PC-3 (cell line): ENCODE measurements around the gene FEN1. TPM values are rescaled to one million over a fixed set of nuclear protein-coding genes. Genes with fewer than 3 reads are reported as not detected.

Source experiments
- ATAC-seq: fragments of 200-7000 bp; cut with Tn5 transposase; 2 replicates; pipeline ENCODE4 v1.9.1; 2020; ENCODE audit warnings: mild to moderate bottlenecking, moderate library complexity
- BruUV-seq: library from RNA; stranded (reverse); fragments of 400-500 nt; replicated peaks from 2 replicates; lab custom pipeline; 2021; lab: Mats Ljungman, UMichigan
- CTCF ChIA-PET: fragments of 300-600 bp; sonication (Branson Sonifier 250); formaldehyde crosslinking; loops from one replicate; lab custom pipeline; 2022; ENCODE audit warnings: antibody characterized with exemption; lab: Charles Lee
- POLR2A ChIA-PET: fragments of 300-600 bp; sonication (Branson Sonifier 250); formaldehyde crosslinking; loops from one replicate; lab custom pipeline; 2022; ENCODE audit warnings: antibody characterized with exemption; ENCODE audit not compliant: unreplicated experiment; lab: Charles Lee
- DNase-seq: peaks from one replicate; pipeline ENCODE4 v3.0.0-alpha.2; 2015
- H2AFZ ChIP-seq: fragments of 300-600 bp; sonication (generic); 2 replicates; pipeline ENCODE4 v1.6.0; 2016; ENCODE audit warnings: antibody characterized with exemption, low read length
- H3F3A ChIP-seq: fragments of 300-600 bp; sonication (generic); one replicate; pipeline ENCODE4 v1.6.0; 2017; ENCODE audit warnings: antibody characterized with exemption, low read length, control low read depth, mild to moderate bottlenecking; ENCODE audit not compliant: unreplicated experiment
- H3K27ac ChIP-seq: fragments of 300-600 bp; sonication (generic); 2 replicates; pipeline ENCODE4 v1.5.1; 2016; ENCODE audit warnings: mild to moderate bottlenecking, low read length
- H3K27me3 ChIP-seq: fragments of 300-600 bp; sonication (generic); 2 replicates; pipeline ENCODE4 v1.6.1; 2016; ENCODE audit warnings: low read length, mixed read lengths
- H3K36me3 ChIP-seq: fragments of 300-600 bp; sonication (generic); 2 replicates; pipeline ENCODE4 v1.6.1; 2016; ENCODE audit warnings: low read depth, mixed run types, low read length, mixed read lengths
- H3K4me1 ChIP-seq: fragments of 300-600 bp; sonication (generic); 2 replicates; pipeline ENCODE4 v1.5.1; 2016; ENCODE audit warnings: low read length; ENCODE audit not compliant: insufficient read depth
- H3K4me2 ChIP-seq: fragments of 300-600 bp; sonication (generic); 2 replicates; pipeline ENCODE4 v1.6.0; 2016; ENCODE audit warnings: low read length
- H3K4me3 ChIP-seq: fragments of 300-600 bp; sonication (generic); 2 replicates; pipeline ENCODE4 v1.5.1; 2016; ENCODE audit warnings: mild to moderate bottlenecking, low read length, mixed read lengths
- H3K79me2 ChIP-seq: fragments of 300-600 bp; sonication (generic); 2 replicates; pipeline ENCODE4 v1.6.1; 2017; ENCODE audit warnings: low read length, mixed read lengths
- H3K9ac ChIP-seq: fragments of 300-600 bp; sonication (generic); 2 replicates; pipeline ENCODE4 v1.6.0; 2016; ENCODE audit warnings: mild to moderate bottlenecking, low read length
- H3K9me2 ChIP-seq: fragments of 300-600 bp; sonication (generic); replicated peaks from 2 replicates; pipeline ENCODE4 v1.6.1; 2016; ENCODE audit warnings: mixed run types, low read length, mixed read lengths
- H3K9me3 ChIP-seq: fragments of 300-600 bp; sonication (generic); 2 replicates; pipeline ENCODE4 v1.6.1; 2016; ENCODE audit warnings: low read length, mixed read lengths
- H4K20me1 ChIP-seq: fragments of 300-600 bp; sonication (generic); 2 replicates; pipeline ENCODE4 v1.6.1; 2016; ENCODE audit warnings: low read length, mixed read lengths
- CTCF ChIP-seq: fragments of 300-600 bp; sonication (generic); conservative IDR thresholded peaks from 2 replicates; pipeline ENCODE4 v1.5.1; 2017; ENCODE audit warnings: antibody characterized with exemption, low read depth, mild to moderate bottlenecking, low read length
- EZH2 ChIP-seq: fragments of 300-600 bp; sonication (generic); IDR thresholded peaks from one replicate; pipeline ENCODE4 v1.6.1; 2017; ENCODE audit warnings: antibody characterized with exemption, mild to moderate bottlenecking, low read length; ENCODE audit not compliant: unreplicated experiment
- EZH2phosphoT487 ChIP-seq: fragments of 300-600 bp; sonication (generic); IDR thresholded peaks from 2 replicates; pipeline ENCODE4 v1.6.1; 2018; ENCODE audit warnings: mild to moderate bottlenecking, antibody characterized with exemption, low read length, borderline replicate concordance
- intact Hi-C: fragments of 100-400 bp; cut with micrococcal nuclease; formaldehyde crosslinking; loops from 2 replicates; pipeline ENCODE4 v1.9.0; 2023
- total RNA-seq: library from RNA; depleted of rRNA; stranded (reverse); fragments of >200 nt; gene quantifications from 2 replicates; pipeline ENCODE4 v1.2.3, GENCODE V29; 2014

The FEN1 gene
- total RNA-seq, 1 experiment from 2014 or later = 132 TPM

- no peak overlapping the region for H3K4me2 ChIP-seq
- no peaks in the 10 kb centered on the region for H3K9me2 ChIP-seq
- peaks cover 39% of the 10 kb centered on the region; the same call in 1 of the 2 replicates for H4K20me1 ChIP-seq
- H3K9ac ChIP-seq = no peak overlapping the region
- H3K79me2 ChIP-seq = peaks cover 71% of the 10 kb centered on the region
- ChIA-PET POLR2A (no interaction called here), CTCF (no interaction called here)
- ATAC-seq (no peak), DNase-seq (no peak)
- no peak overlapping the region for H3K4me3 ChIP-seq
- no TSS peak for BruUV-seq
- H3F3A ChIP-seq = no peaks in the 10 kb centered on the region
- H3K27me3 ChIP-seq = no peaks in the 10 kb centered on the region
- no peak overlapping the region for H2AFZ ChIP-seq
- H3K9me3 ChIP-seq = no peaks in the 10 kb centered on the region
- H3K27ac ChIP-seq = no peak overlapping the region
- intact Hi-C loops = no loop called here
- peaks cover 14% of the 10 kb centered on the region for H3K4me1 ChIP-seq
- no peak for TF ChIP-seq CTCF
- TF ChIP-seq EZH2 = no peak
- no peak for TF ChIP-seq EZH2phosphoT487
- peaks cover 5% of the 10 kb centered on the region; the same call in 1 of the 2 replicates for H3K36me3 ChIP-seq
These were observed 40.8 kb downstream of the FEN1 start for GRCh38 chr11:61833471-61833870.

GRCh38 chr11:61833926-61834277 is 41.2 kb downstream of the FEN1 start:
- no peaks in the 10 kb centered on the region for H3F3A ChIP-seq
- H3K9me2 ChIP-seq = no peaks in the 10 kb centered on the region
- no TSS peak for BruUV-seq
- no peak overlapping the region for H3K27ac ChIP-seq
- TF ChIP-seq EZH2 (no peak), EZH2phosphoT487 (no peak)
- no peak for ATAC-seq
- H3K9ac ChIP-seq = no peak overlapping the region
- H2AFZ ChIP-seq = no peak overlapping the region
- no peak overlapping the region for H3K4me3 ChIP-seq
- intact Hi-C loops = no loop called here
- POLR2A ChIA-PET = no interaction called here
- H3K79me2 ChIP-seq = peaks cover 67% of the 10 kb centered on the region
- peaks cover 14% of the 10 kb centered on the region for H3K4me1 ChIP-seq
- no peaks in the 10 kb centered on the region for H3K27me3 ChIP-seq
- CTCF ChIA-PET = no interaction called here
- no peak overlapping the region for H3K4me2 ChIP-seq
- H4K20me1 ChIP-seq = peaks cover 39% of the 10 kb centered on the region; the same call in 1 of the 2 replicates
- no peak for DNase-seq
- H3K9me3 ChIP-seq = no peaks in the 10 kb centered on the region
- H3K36me3 ChIP-seq = peaks cover 5% of the 10 kb centered on the region; the same call in 1 of the 2 replicates

- POLR2A ChIA-PET = no interaction called here
- intact Hi-C loops = no loop called here
- CTCF ChIA-PET = no interaction called here
- peaks cover 6% of the 10 kb centered on the region; the same call in 1 of the 2 replicates for H3K36me3 ChIP-seq
- no peak overlapping the region for H3K4me3 ChIP-seq
- H3K9ac ChIP-seq = no peak overlapping the region
- BruUV-seq = no TSS peak
- H3F3A ChIP-seq = no peaks in the 10 kb centered on the region
- peaks cover 62% of the 10 kb centered on the region for H3K79me2 ChIP-seq
- peak; percentile 34 for DNase-seq
- peaks cover 39% of the 10 kb centered on the region; the same call in 1 of the 2 replicates for H4K20me1 ChIP-seq
- no peak overlapping the region for H2AFZ ChIP-seq
- H3K4me1 ChIP-seq = peaks cover 14% of the 10 kb centered on the region
- no peaks in the 10 kb centered on the region for H3K9me2 ChIP-seq
- TF ChIP-seq EZH2phosphoT487 (no peak), EZH2 (no peak)
- H3K4me2 ChIP-seq = no peak overlapping the region
- H3K27me3 ChIP-seq = no peaks in the 10 kb centered on the region
- H3K9me3 ChIP-seq = no peaks in the 10 kb centered on the region
- peak; percentile 25 for ATAC-seq
- no peak overlapping the region for H3K27ac ChIP-seq
These were observed 41.8 kb downstream of the FEN1 start for GRCh38 chr11:61834278-61835048.
